ENCODE data around the gene CEACAM18.

The CEACAM18 gene

GRCh38 chr19:51511353-51511752 lies 33.0 kb downstream of the CEACAM18 start:
- TF ChIP-seq ZBTB7A (IDR thresholded peaks at IDR 0.05; ENCODE audit: low read depth) (no peak), RAD21 (IDR thresholded peaks at IDR 0.05; ENCODE audit: low read depth) (no peak), NFIC (IDR thresholded peaks at IDR 0.05) (no peak), YY1 (IDR thresholded peaks at IDR 0.05; ENCODE audit: low read depth) (no peak), MAX (IDR thresholded peaks at IDR 0.05) (no peak), CREB1 (IDR thresholded peaks at IDR 0.05; ENCODE audit: low read depth) (no peak), USF1 (IDR thresholded peaks at IDR 0.05) (no peak), TAF1 (IDR thresholded peaks at IDR 0.05; ENCODE audit: low read depth) (no peak), TCF12 (IDR thresholded peaks at IDR 0.05; ENCODE audit: low read depth) (no peak), TEAD4 (IDR thresholded peaks at IDR 0.05) (no peak), CEBPB (IDR thresholded peaks at IDR 0.05) (no peak), REST (IDR thresholded peaks at IDR 0.05; ENCODE audit: low read depth) (no peak), EGR1 (IDR thresholded peaks at IDR 0.05) (no peak), FOXM1 (IDR thresholded peaks at IDR 0.05; ENCODE audit: borderline replicate concordance, low read depth) (no peak), EP300 (IDR thresholded peaks at IDR 0.05; ENCODE audit: borderline replicate concordance) (no peak)

GRCh38 chr19:51513968-51514367 lies 35.6 kb downstream of the CEACAM18 start:
- TF ChIP-seq TEAD4 (IDR thresholded peaks at IDR 0.05) (no peak), ZBTB7A (IDR thresholded peaks at IDR 0.05; ENCODE audit: low read depth) (no peak), YY1 (IDR thresholded peaks at IDR 0.05; ENCODE audit: low read depth) (no peak), EGR1 (IDR thresholded peaks at IDR 0.05) (no peak), RAD21 (IDR thresholded peaks at IDR 0.05; ENCODE audit: low read depth) (no peak)

GRCh38 chr19:51514866-51515481 lies 36.6 kb downstream of the CEACAM18 start:
- TF ChIP-seq TAF1 (IDR thresholded peaks at IDR 0.05; ENCODE audit: low read depth), result no peak
- TF ChIP-seq RAD21 (IDR thresholded peaks at IDR 0.05; ENCODE audit: low read depth), result peak; percentile 47

- TF ChIP-seq MAX (IDR thresholded peaks at IDR 0.05) (no peak), TEAD4 (IDR thresholded peaks at IDR 0.05) (no peak), EP300 (IDR thresholded peaks at IDR 0.05; ENCODE audit: borderline replicate concordance) (no peak), ZBTB7A (IDR thresholded peaks at IDR 0.05; ENCODE audit: low read depth) (no peak), EGR1 (IDR thresholded peaks at IDR 0.05) (no peak), REST (IDR thresholded peaks at IDR 0.05; ENCODE audit: low read depth) (no peak), USF1 (IDR thresholded peaks at IDR 0.05) (no peak), FOXM1 (IDR thresholded peaks at IDR 0.05; ENCODE audit: borderline replicate concordance, low read depth) (no peak), TAF1 (IDR thresholded peaks at IDR 0.05; ENCODE audit: low read depth) (no peak), TCF12 (IDR thresholded peaks at IDR 0.05; ENCODE audit: low read depth) (no peak), CREB1 (IDR thresholded peaks at IDR 0.05; ENCODE audit: low read depth) (no peak), YY1 (IDR thresholded peaks at IDR 0.05; ENCODE audit: low read depth) (no peak), CEBPB (IDR thresholded peaks at IDR 0.05) (no peak), RAD21 (IDR thresholded peaks at IDR 0.05; ENCODE audit: low read depth) (no peak)
These were observed 42.4 kb downstream of the CEACAM18 start for GRCh38 chr19:51520728-51521127.

GRCh38 chr19:51521357-51521756 lies 43.0 kb downstream of the CEACAM18 start:
- TF ChIP-seq YY1 (IDR thresholded peaks at IDR 0.05; ENCODE audit: low read depth) (no peak), EGR1 (IDR thresholded peaks at IDR 0.05) (no peak), TEAD4 (IDR thresholded peaks at IDR 0.05) (no peak), RAD21 (IDR thresholded peaks at IDR 0.05; ENCODE audit: low read depth) (no peak)

GRCh38 chr19:51521781-51522180 lies 43.4 kb downstream of the CEACAM18 start:
- TF ChIP-seq EP300 (IDR thresholded peaks at IDR 0.05; ENCODE audit: borderline replicate concordance) (no peak), USF1 (IDR thresholded peaks at IDR 0.05) (no peak), NFIC (IDR thresholded peaks at IDR 0.05) (no peak), REST (IDR thresholded peaks at IDR 0.05; ENCODE audit: low read depth) (no peak), TAF1 (IDR thresholded peaks at IDR 0.05; ENCODE audit: low read depth) (no peak), RAD21 (IDR thresholded peaks at IDR 0.05; ENCODE audit: low read depth) (no peak), EGR1 (IDR thresholded peaks at IDR 0.05) (no peak), MAX (IDR thresholded peaks at IDR 0.05) (no peak)

Data from Ishikawa (cell line).